Measurements from ENCODE around the gene ORAI2.

Gene ORAI2

GRCh38 chr7:102446387-102447156 is 13.2 kb downstream of the ORAI2 start:
- H4K20me1 ChIP-seq (ENCODE audit: insufficient read depth, low read length, poor library complexity, severe bottlenecking), result no peaks in the 10 kb centered on the region
- H3K9me2 ChIP-seq (replicated peaks; ENCODE audit: low read depth, low read length), result no peaks in the 10 kb centered on the region
- no peak overlapping the region for H3K9ac ChIP-seq (ENCODE audit: low read depth, low read length, poor library complexity, severe bottlenecking)
- no peak overlapping the region for H2AFZ ChIP-seq (ENCODE audit: low read length)
- TF ChIP-seq CTCF (conservative IDR thresholded peaks at IDR 0.05; ENCODE audit: low read length) (no peak), EZH2phosphoT487 (IDR thresholded peaks at IDR 0.05; ENCODE audit: borderline replicate concordance) (no peak)
- H3K4me2 ChIP-seq (ENCODE audit: low read depth, low read length, poor library complexity, severe bottlenecking), result no peak overlapping the region
- H3K4me3 ChIP-seq (ENCODE audit: low read length, poor library complexity, severe bottlenecking), result no peak overlapping the region
- H3K4me1 ChIP-seq (ENCODE audit: insufficient read depth, low read length, poor library complexity, severe bottlenecking), result peaks cover 13% of the 10 kb centered on the region
- H3K27me3 ChIP-seq (ENCODE audit: insufficient read depth, low read length, poor library complexity, severe bottlenecking), result no peaks in the 10 kb centered on the region
- no peaks in the 10 kb centered on the region for H3K9me3 ChIP-seq (ENCODE audit: insufficient read depth, low read depth, low read length)
- peaks cover 21% of the 10 kb centered on the region; the same call in 1 of the 2 replicates for H3K36me3 ChIP-seq (ENCODE audit: insufficient read depth, low read length)
- H3K79me2 ChIP-seq (ENCODE audit: insufficient read depth, low read length), result no peaks in the 10 kb centered on the region
- no peaks in the 10 kb centered on the region for H3F3A ChIP-seq (ENCODE audit: low read depth)

DNA sequence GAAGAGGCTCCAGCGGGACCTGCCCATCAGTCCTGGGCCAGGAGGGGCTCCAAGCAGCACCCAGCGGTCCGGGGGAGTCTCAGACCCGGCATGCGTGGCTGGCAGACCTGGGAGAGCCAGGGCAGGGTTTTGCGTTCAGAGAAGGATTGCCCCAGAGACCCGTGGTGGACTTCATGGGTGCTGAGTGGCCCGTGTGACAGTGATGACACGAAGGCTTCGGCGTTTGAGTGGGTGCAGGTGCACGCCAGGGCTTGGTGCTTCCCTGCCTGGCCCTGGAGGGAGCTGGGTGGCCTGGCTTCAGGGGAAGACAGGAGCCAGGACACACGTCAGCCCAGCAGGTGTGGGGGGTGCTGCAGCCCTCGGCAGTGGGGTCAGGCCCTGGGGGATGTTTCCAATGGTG is 13.9 kb downstream of the ORAI2 start:
- Histone ChIP-seq H3K4me3 (ENCODE audit: low read length, poor library complexity, severe bottlenecking) (no peak overlapping the region), H2AFZ (ENCODE audit: low read length) (no peak overlapping the region), H3K36me3 (ENCODE audit: insufficient read depth, low read length) (peaks cover 21% of the 10 kb centered on the region; the same call in 1 of the 2 replicates), H3K27me3 (ENCODE audit: insufficient read depth, low read length, poor library complexity, severe bottlenecking) (no peaks in the 10 kb centered on the region), H3K9me2 (replicated peaks; ENCODE audit: low read depth, low read length) (no peaks in the 10 kb centered on the region), H3K9me3 (ENCODE audit: insufficient read depth, low read depth, low read length) (no peaks in the 10 kb centered on the region), H3K4me1 (ENCODE audit: insufficient read depth, low read length, poor library complexity, severe bottlenecking) (peaks cover 11% of the 10 kb centered on the region), H3K9ac (ENCODE audit: low read depth, low read length, poor library complexity, severe bottlenecking) (no peak overlapping the region), H4K20me1 (ENCODE audit: insufficient read depth, low read length, poor library complexity, severe bottlenecking) (no peaks in the 10 kb centered on the region), H3K4me2 (ENCODE audit: low read depth, low read length, poor library complexity, severe bottlenecking) (no peak overlapping the region), H3K79me2 (ENCODE audit: insufficient read depth, low read length) (no peaks in the 10 kb centered on the region), H3F3A (ENCODE audit: low read depth) (no peaks in the 10 kb centered on the region)
- TF ChIP-seq CTCF (conservative IDR thresholded peaks at IDR 0.05; ENCODE audit: low read length), result no peak
- TF ChIP-seq EZH2phosphoT487 (IDR thresholded peaks at IDR 0.05; ENCODE audit: borderline replicate concordance), result no peak

DNA sequence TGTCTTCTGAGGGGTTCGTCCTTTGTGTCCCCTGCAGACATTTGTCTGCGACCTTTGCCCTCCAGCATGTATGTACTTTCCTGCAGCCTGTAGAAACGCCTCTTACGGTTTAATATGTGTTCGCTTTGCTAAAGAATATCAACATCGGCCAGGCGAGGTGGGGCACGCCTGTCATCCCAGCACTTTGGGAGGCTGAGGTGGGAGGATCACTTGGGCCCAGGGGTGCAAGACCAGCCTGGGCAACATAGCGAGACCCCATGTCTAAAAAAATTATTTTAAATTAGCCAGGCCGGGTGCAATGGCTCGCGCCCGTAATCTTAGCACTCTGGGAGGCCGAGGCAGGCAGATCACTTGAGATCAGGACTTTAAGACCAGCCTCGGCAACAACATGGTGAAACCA is 15.8 kb downstream of the ORAI2 start:
- TF ChIP-seq CTCF (conservative IDR thresholded peaks at IDR 0.05; ENCODE audit: low read length) (no peak), EZH2phosphoT487 (IDR thresholded peaks at IDR 0.05; ENCODE audit: borderline replicate concordance) (no peak)
- H4K20me1 ChIP-seq (ENCODE audit: insufficient read depth, low read length, poor library complexity, severe bottlenecking), result no peaks in the 10 kb centered on the region
- no peak overlapping the region for H3K4me2 ChIP-seq (ENCODE audit: low read depth, low read length, poor library complexity, severe bottlenecking)
- no peaks in the 10 kb centered on the region for H3K9me3 ChIP-seq (ENCODE audit: insufficient read depth, low read depth, low read length)
- H3K9ac ChIP-seq (ENCODE audit: low read depth, low read length, poor library complexity, severe bottlenecking), result no peak overlapping the region
- H3K36me3 ChIP-seq (ENCODE audit: insufficient read depth, low read length), result peaks cover 21% of the 10 kb centered on the region; the same call in 1 of the 2 replicates
- H3K79me2 ChIP-seq (ENCODE audit: insufficient read depth, low read length), result no peaks in the 10 kb centered on the region
- no peaks in the 10 kb centered on the region for H3K9me2 ChIP-seq (replicated peaks; ENCODE audit: low read depth, low read length)
- H3K27me3 ChIP-seq (ENCODE audit: insufficient read depth, low read length, poor library complexity, severe bottlenecking), result no peaks in the 10 kb centered on the region
- H3K4me1 ChIP-seq (ENCODE audit: insufficient read depth, low read length, poor library complexity, severe bottlenecking), result no peaks in the 10 kb centered on the region
- no peaks in the 10 kb centered on the region for H3F3A ChIP-seq (ENCODE audit: low read depth)
- no peak overlapping the region for H3K4me3 ChIP-seq (ENCODE audit: low read length, poor library complexity, severe bottlenecking)
- H2AFZ ChIP-seq (ENCODE audit: low read length), result no peak overlapping the region

Data from Loucy (cell line).